H9 (cell line): ENCODE data around the gene ACTR8. TPM values are rescaled to one million over a fixed set of nuclear protein-coding genes. Genes with fewer than 3 reads are reported as not detected.

ENCODE experiments used
- DNase-seq: peaks from one replicate; pipeline ENCODE4 v3.0.0-alpha.2; 2017
- H2AFZ ChIP-seq: one replicate; pipeline ENCODE4 v1.6.1; 2013; ENCODE audit warnings: mild to moderate bottlenecking, low read length, control low read depth, moderate library complexity
- H2AK5ac ChIP-seq: 2 replicates; pipeline ENCODE4 v1.6.1; 2013; ENCODE audit warnings: low read length, control low read depth, mixed read lengths; ENCODE audit not compliant: insufficient read length
- H2BK120ac ChIP-seq: one replicate; pipeline ENCODE4 v1.6.1; 2013; ENCODE audit warnings: low read depth, mild to moderate bottlenecking, low read length, control low read depth, inconsistent platforms; ENCODE audit not compliant: poor library complexity, severe bottlenecking
- H2BK12ac ChIP-seq: 2 replicates; pipeline ENCODE4 v1.6.1; 2013; ENCODE audit warnings: low read length, control low read depth, mixed read lengths, low read depth; ENCODE audit not compliant: insufficient read length
- H2BK15ac ChIP-seq: 2 replicates; pipeline ENCODE4 v1.6.1; 2013; ENCODE audit warnings: low read depth, low read length, control low read depth
- H2BK20ac ChIP-seq: one replicate; pipeline ENCODE4 v1.6.1; 2013; ENCODE audit warnings: low read depth, mild to moderate bottlenecking, low read length, control low read depth, inconsistent platforms; ENCODE audit not compliant: poor library complexity, severe bottlenecking
- H2BK5ac ChIP-seq: 2 replicates; pipeline ENCODE4 v1.6.1; 2013; ENCODE audit warnings: low read length, control low read depth, mixed read lengths; ENCODE audit not compliant: insufficient read length
- H3K14ac ChIP-seq: 2 replicates; pipeline ENCODE4 v1.6.1; 2013; ENCODE audit warnings: low read length, control low read depth; ENCODE audit not compliant: insufficient read depth
- H3K18ac ChIP-seq: 2 replicates; pipeline ENCODE4 v1.6.1; 2013; ENCODE audit warnings: low read depth, mild to moderate bottlenecking, mixed read lengths, low read length, control low read depth; ENCODE audit not compliant: insufficient read length
- H3K23ac ChIP-seq: 2 replicates; pipeline ENCODE4 v1.6.1; 2013; ENCODE audit warnings: low read length, control low read depth, mixed read lengths, low read depth; ENCODE audit not compliant: insufficient read length
- H3K23me2 ChIP-seq: 2 replicates; pipeline ENCODE4 v1.6.1; 2013; ENCODE audit warnings: low read depth, mild to moderate bottlenecking, mixed read lengths, low read length, control low read depth; ENCODE audit not compliant: insufficient read length, poor library complexity, severe bottlenecking
- H3K27ac ChIP-seq: 2 replicates; pipeline ENCODE4 v1.5.1; 2013; ENCODE audit warnings: low read length, control low read depth, mixed read lengths, low read depth; ENCODE audit not compliant: insufficient read length
- H3K27me3 ChIP-seq: 2 replicates; pipeline ENCODE4 v1.6.1; 2013; ENCODE audit warnings: low read length, control low read depth, inconsistent platforms; ENCODE audit not compliant: insufficient read depth
- H3K4ac ChIP-seq: 2 replicates; pipeline ENCODE4 v1.6.1; 2013; ENCODE audit warnings: low read depth, mild to moderate bottlenecking, control low read depth, inconsistent platforms, low read length, moderate library complexity
- H3K4me1 ChIP-seq: 2 replicates; pipeline ENCODE4 v1.6.1; 2013; ENCODE audit warnings: low read length, control low read depth, inconsistent platforms; ENCODE audit not compliant: insufficient read depth
- H3K4me2 ChIP-seq: 2 replicates; pipeline ENCODE4 v1.6.1; 2013; ENCODE audit warnings: low read length, control low read depth, mixed read lengths; ENCODE audit not compliant: insufficient read length, insufficient read depth
- H3K56ac ChIP-seq: 2 replicates; pipeline ENCODE4 v1.6.1; 2013; ENCODE audit warnings: low read depth, mild to moderate bottlenecking, mixed read lengths, low read length, control low read depth; ENCODE audit not compliant: insufficient read length
- H3K79me1 ChIP-seq: 2 replicates; pipeline ENCODE4 v1.6.1; 2013; ENCODE audit warnings: low read depth, mild to moderate bottlenecking, moderate library complexity, low read length, control low read depth, inconsistent platforms; ENCODE audit not compliant: insufficient read depth, poor library complexity, severe bottlenecking
- H3K79me2 ChIP-seq: 2 replicates; pipeline ENCODE4 v1.6.1; 2013; ENCODE audit warnings: low read length, control low read depth, inconsistent platforms; ENCODE audit not compliant: insufficient read depth
- H3K9ac ChIP-seq: 2 replicates; pipeline ENCODE4 v1.6.1; 2013; ENCODE audit warnings: low read length, control low read depth, mixed read lengths; ENCODE audit not compliant: insufficient read length; ENCODE audit errors: extremely low read depth
- H3K9me3 ChIP-seq: one replicate; pipeline ENCODE4 v1.6.1; 2013; ENCODE audit warnings: low read depth, low read length, inconsistent platforms; ENCODE audit not compliant: control insufficient read depth
- H3T11ph ChIP-seq: one replicate; pipeline ENCODE4 v1.6.1; 2013; ENCODE audit warnings: mild to moderate bottlenecking, low read length, control low read depth, inconsistent platforms
- H4K20me1 ChIP-seq: one replicate; pipeline ENCODE4 v1.6.1; 2013; ENCODE audit not compliant: control insufficient read depth, insufficient read length, insufficient read depth
- H4K5ac ChIP-seq: 2 replicates; pipeline ENCODE4 v1.6.1; 2013; ENCODE audit warnings: low read depth, mild to moderate bottlenecking, mixed read lengths, low read length, control low read depth; ENCODE audit not compliant: insufficient read length
- H4K8ac ChIP-seq: replicated peaks from 2 replicates; pipeline ENCODE4 v1.6.1; 2013; ENCODE audit warnings: low read length, control low read depth, mixed read lengths, low read depth; ENCODE audit not compliant: insufficient read length
- H4K91ac ChIP-seq: 2 replicates; pipeline ENCODE4 v1.6.1; 2013; ENCODE audit warnings: low read depth, mild to moderate bottlenecking, moderate library complexity, mixed read lengths, low read length, control low read depth; ENCODE audit not compliant: insufficient read length
- H3K27ac Mint-ChIP-seq, 3 experiments: 2 replicates in 2 of 3; 3 replicates in 1 of 3; pipeline ENCODE4 v1.8.0; 2020 to 2021; ENCODE audit warnings: mixed read lengths in 3 of 3, mild to moderate bottlenecking in 1 of 3, moderate library complexity in 1 of 3
- H3K27me3 Mint-ChIP-seq: 2 replicates; pipeline ENCODE4 v1.8.0; 2021; ENCODE audit warnings: low read depth, mild to moderate bottlenecking, moderate library complexity, mixed read lengths
- H3K36me3 Mint-ChIP-seq, 3 experiments: 2 replicates in 2 of 3; 3 replicates in 1 of 3; pipeline ENCODE4 v1.8.0; 2020 to 2021; ENCODE audit warnings: low read depth in 3 of 3, mixed read lengths in 3 of 3; ENCODE audit not compliant: insufficient read depth in 1 of 3
- H3K4me1 Mint-ChIP-seq, 2 experiments: 2 replicates each; pipeline ENCODE4 v1.8.0; 2020; ENCODE audit warnings: mixed read lengths in 2 of 2
- H3K4me3 Mint-ChIP-seq, 2 experiments: 2 replicates in 1 of 2; 3 replicates in 1 of 2; pipeline ENCODE4 v1.8.0; 2020 to 2021; ENCODE audit warnings: mild to moderate bottlenecking in 2 of 2, mixed read lengths in 2 of 2, moderate library complexity in 1 of 2
- H3K9me3 Mint-ChIP-seq, 2 experiments: 2 replicates in 1 of 2; 3 replicates in 1 of 2; pipeline ENCODE4 v1.8.0; 2020; ENCODE audit warnings: mild to moderate bottlenecking in 2 of 2, mixed read lengths in 2 of 2, moderate library complexity in 1 of 2
- WGBS: extraction: QIAGEN DNeasy Blood & Tissue Kit; methylation state at CpG from one replicate; pipeline ENCODE4 v1.1.7; 2013; ENCODE audit warnings: missing lambda C conversion rate, low lambda C conversion rate, mixed read lengths; ENCODE audit not compliant: insufficient read length; ENCODE audit errors: extremely low coverage; 5-methylcytosine and 5-hydroxymethylcytosine counted together
- total RNA-seq: library from RNA; stranded (reverse); gene quantifications from 2 replicates; pipeline ENCODE4 v1.2.1, GENCODE V29; 2021
- TF ChIP-seq, protein P1 (sequence below): fragments of 200-600 bp; sonication (generic); conservative IDR thresholded peaks from 3 replicates; pipeline ENCODE4 v1.8.0; 2021; ENCODE audit warnings: antibody characterized with exemption, mild to moderate bottlenecking

Gene ACTR8
- total RNA-seq, 1 experiment from 2014 or later, result 39.2 TPM

DNA sequence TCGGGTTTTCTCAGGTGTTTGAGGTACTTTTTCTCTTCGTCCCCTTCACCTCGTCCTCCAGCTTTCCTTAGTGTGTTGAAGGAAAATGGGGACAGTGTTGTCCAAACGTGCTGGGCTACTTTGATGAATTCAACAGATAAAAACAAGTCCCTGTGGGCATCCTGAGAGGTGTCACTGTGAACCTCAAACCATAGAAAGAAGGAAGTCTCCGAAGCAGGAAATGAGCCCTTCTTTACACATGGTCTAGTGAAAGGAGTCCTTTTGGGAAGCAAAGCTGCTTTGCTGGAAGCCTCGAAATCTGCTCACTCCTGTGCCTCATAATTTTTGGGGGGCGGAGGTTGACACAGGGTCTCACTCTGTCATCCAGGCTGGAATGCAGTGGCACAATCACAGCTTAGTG, 25.0 kb downstream of the ACTR8 start:
- Histone ChIP-seq H2AK5ac (no peak overlapping the region), H3K79me1 (no peaks in the 10 kb centered on the region), H3K9me3 (no peaks in the 10 kb centered on the region), H2BK5ac (no peak overlapping the region), H3K23me2 (no peaks in the 10 kb centered on the region), H3T11ph (no peak overlapping the region), H2AFZ (no peak overlapping the region), H3K79me2 (no peaks in the 10 kb centered on the region), H3K56ac (no peak overlapping the region), H3K23ac (no peak overlapping the region), H4K20me1 (no peaks in the 10 kb centered on the region), H3K27me3 (no peaks in the 10 kb centered on the region; the same call in 1 of the 2 replicates), H3K9ac (no peak overlapping the region), H2BK15ac (no peak overlapping the region), H3K14ac (no peak overlapping the region), H2BK12ac (no peak overlapping the region), H2BK120ac (no peak overlapping the region), H3K4ac (no peak overlapping the region), H3K18ac (no peak overlapping the region), H3K27ac (no peak overlapping the region), H3K4me1 (no peaks in the 10 kb centered on the region), H3K4me2 (no peak overlapping the region), H4K91ac (no peak overlapping the region), H2BK20ac (no peak overlapping the region), H4K5ac (no peak overlapping the region), H4K8ac (no peak overlapping the region)
- H3K4me1 Mint-ChIP-seq, result no peaks in the 10 kb centered on the region
- no CpG with 5 or more reads among the region's 7 CpGs for WGBS
- no peaks in the 10 kb centered on the region for H3K27me3 Mint-ChIP-seq
- DNase-seq, result no peak
- TF ChIP-seq, protein P1, sequence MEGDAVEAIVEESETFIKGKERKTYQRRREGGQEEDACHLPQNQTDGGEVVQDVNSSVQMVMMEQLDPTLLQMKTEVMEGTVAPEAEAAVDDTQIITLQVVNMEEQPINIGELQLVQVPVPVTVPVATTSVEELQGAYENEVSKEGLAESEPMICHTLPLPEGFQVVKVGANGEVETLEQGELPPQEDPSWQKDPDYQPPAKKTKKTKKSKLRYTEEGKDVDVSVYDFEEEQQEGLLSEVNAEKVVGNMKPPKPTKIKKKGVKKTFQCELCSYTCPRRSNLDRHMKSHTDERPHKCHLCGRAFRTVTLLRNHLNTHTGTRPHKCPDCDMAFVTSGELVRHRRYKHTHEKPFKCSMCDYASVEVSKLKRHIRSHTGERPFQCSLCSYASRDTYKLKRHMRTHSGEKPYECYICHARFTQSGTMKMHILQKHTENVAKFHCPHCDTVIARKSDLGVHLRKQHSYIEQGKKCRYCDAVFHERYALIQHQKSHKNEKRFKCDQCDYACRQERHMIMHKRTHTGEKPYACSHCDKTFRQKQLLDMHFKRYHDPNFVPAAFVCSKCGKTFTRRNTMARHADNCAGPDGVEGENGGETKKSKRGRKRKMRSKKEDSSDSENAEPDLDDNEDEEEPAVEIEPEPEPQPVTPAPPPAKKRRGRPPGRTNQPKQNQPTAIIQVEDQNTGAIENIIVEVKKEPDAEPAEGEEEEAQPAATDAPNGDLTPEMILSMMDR, result no peak
- no peaks in the 10 kb centered on the region for H3K9me3 Mint-ChIP-seq
- peaks cover 2 to 40% (median 20%) of the 10 kb centered on the region in 3 experiments; a peak in 5 of 7 replicates for H3K36me3 Mint-ChIP-seq
- H3K27ac Mint-ChIP-seq, result no peak overlapping the region
- no peak overlapping the region for H3K4me3 Mint-ChIP-seq
